Measurements from ENCODE around the gene INKA1. TPM values are rescaled to one million over a fixed set of nuclear protein-coding genes. Genes with fewer than 3 reads are reported as not detected.
A peak's percentile ranks its signal among the peaks of the same experiment; 100 is the strongest.

INKA1 gene
- total RNA-seq, 2 experiments from 2014 or later = 7.9 to 12.8 TPM

- intact Hi-C loops (cut with micrococcal nuclease; ENCODE audit: unreplicated experiment) = loop anchor here (2.0 kb wide), 1 partner anchor 62 kb away; no protein-coding TSS in a partner anchor
- H3K79me2 ChIP-seq (ENCODE audit: insufficient read depth, low read depth, low read length) = peaks cover 18% of the 10 kb centered on the region; the same call in 1 of the 2 replicates
- BruUV-seq (replicated peaks) = TSS peak; percentile 98
- H3K9me3 ChIP-seq (ENCODE audit: low read length) = no peaks in the 10 kb centered on the region
- peaks cover 21% of the 10 kb centered on the region for H3K36me3 ChIP-seq (ENCODE audit: insufficient read depth, low read length)
- no peak for DNase-seq (ENCODE audit: low spot score)
- ChIA-PET CTCF (ENCODE audit: unreplicated experiment) (interaction anchor here (0.9 kb wide), 1 partner anchor 19 kb away, joined by 5 read pairs; no protein-coding TSS in a partner anchor), POLR2A (interaction anchor here (0.7 to 1.4 kb wide), 5 partner anchors 14 to 61 kb away, joined by 3 to 6 read pairs (median 3); partner anchors contain the start of gene INKA1)
- H4K20me1 ChIP-seq (ENCODE audit: insufficient read depth, low read length) = no peaks in the 10 kb centered on the region
- peak overlapping the region; percentile 84 for H3K4me2 ChIP-seq (ENCODE audit: low read length)
- H2AFZ ChIP-seq (ENCODE audit: low read length) = peak overlapping the region; percentile 68; the same call in 1 of the 2 replicates
- no peaks in the 10 kb centered on the region for H3K9me2 ChIP-seq (ENCODE audit: insufficient read depth, low read length)
- peaks cover 32% of the 10 kb centered on the region for H3K4me1 ChIP-seq (ENCODE audit: insufficient read depth, low read length, poor library complexity, severe bottlenecking)
- TF ChIP-seq, protein P1, sequence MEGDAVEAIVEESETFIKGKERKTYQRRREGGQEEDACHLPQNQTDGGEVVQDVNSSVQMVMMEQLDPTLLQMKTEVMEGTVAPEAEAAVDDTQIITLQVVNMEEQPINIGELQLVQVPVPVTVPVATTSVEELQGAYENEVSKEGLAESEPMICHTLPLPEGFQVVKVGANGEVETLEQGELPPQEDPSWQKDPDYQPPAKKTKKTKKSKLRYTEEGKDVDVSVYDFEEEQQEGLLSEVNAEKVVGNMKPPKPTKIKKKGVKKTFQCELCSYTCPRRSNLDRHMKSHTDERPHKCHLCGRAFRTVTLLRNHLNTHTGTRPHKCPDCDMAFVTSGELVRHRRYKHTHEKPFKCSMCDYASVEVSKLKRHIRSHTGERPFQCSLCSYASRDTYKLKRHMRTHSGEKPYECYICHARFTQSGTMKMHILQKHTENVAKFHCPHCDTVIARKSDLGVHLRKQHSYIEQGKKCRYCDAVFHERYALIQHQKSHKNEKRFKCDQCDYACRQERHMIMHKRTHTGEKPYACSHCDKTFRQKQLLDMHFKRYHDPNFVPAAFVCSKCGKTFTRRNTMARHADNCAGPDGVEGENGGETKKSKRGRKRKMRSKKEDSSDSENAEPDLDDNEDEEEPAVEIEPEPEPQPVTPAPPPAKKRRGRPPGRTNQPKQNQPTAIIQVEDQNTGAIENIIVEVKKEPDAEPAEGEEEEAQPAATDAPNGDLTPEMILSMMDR (conservative IDR thresholded peaks at IDR 0.05; ENCODE audit: low read length) = no peak
- no peak for TF ChIP-seq EZH2phosphoT487 (IDR thresholded peaks at IDR 0.05; ENCODE audit: borderline replicate concordance, low read depth, low read length)
- peak overlapping the region; percentile 82 for H3K4me3 ChIP-seq (ENCODE audit: low read depth, low read length, poor library complexity, severe bottlenecking)
- H3K27ac ChIP-seq (ENCODE audit: low read depth, low read length, poor library complexity, severe bottlenecking) = no peak overlapping the region
Observed at GRCh38 chr3:49787182-49787464, 15.9 kb upstream of the INKA1 start.

GRCh38 chr3:49787536-49787935 is 15.5 kb upstream of the INKA1 start:
- Histone ChIP-seq H3K79me2 (ENCODE audit: insufficient read depth, low read depth, low read length) (peaks cover 18% of the 10 kb centered on the region; the same call in 1 of the 2 replicates), H3K36me3 (ENCODE audit: insufficient read depth, low read length) (peaks cover 17% of the 10 kb centered on the region), H3K4me2 (ENCODE audit: low read length) (peak overlapping the region; percentile 84), H3K27ac (ENCODE audit: low read depth, low read length, poor library complexity, severe bottlenecking) (no peak overlapping the region), H3K9me3 (ENCODE audit: low read length) (no peaks in the 10 kb centered on the region), H4K20me1 (ENCODE audit: insufficient read depth, low read length) (no peaks in the 10 kb centered on the region), H3K9me2 (ENCODE audit: insufficient read depth, low read length) (no peaks in the 10 kb centered on the region), H3K4me3 (ENCODE audit: low read depth, low read length, poor library complexity, severe bottlenecking) (no peak overlapping the region), H2AFZ (ENCODE audit: low read length) (peak overlapping the region; percentile 68; the same call in 1 of the 2 replicates), H3K4me1 (ENCODE audit: insufficient read depth, low read length, poor library complexity, severe bottlenecking) (peaks cover 32% of the 10 kb centered on the region)
- ChIA-PET CTCF (ENCODE audit: unreplicated experiment) (interaction anchor here (0.9 kb wide), 1 partner anchor 19 kb away, joined by 5 read pairs; no protein-coding TSS in a partner anchor), POLR2A (interaction anchor here (0.7 to 1.1 kb wide), 4 partner anchors 15 to 20 kb away, joined by 3 to 6 read pairs (median 4); partner anchors contain the start of gene INKA1)
- TF ChIP-seq EZH2phosphoT487 (IDR thresholded peaks at IDR 0.05; ENCODE audit: borderline replicate concordance, low read depth, low read length) = no peak
- TF ChIP-seq, protein P1 (conservative IDR thresholded peaks at IDR 0.05; ENCODE audit: low read length) = no peak
- intact Hi-C loops (cut with micrococcal nuclease; ENCODE audit: unreplicated experiment) = loop anchor here (2.0 kb wide), 1 partner anchor 63 kb away; no protein-coding TSS in a partner anchor
- no peak for DNase-seq (ENCODE audit: low spot score)
- no TSS peak for BruUV-seq (replicated peaks)

DNA sequence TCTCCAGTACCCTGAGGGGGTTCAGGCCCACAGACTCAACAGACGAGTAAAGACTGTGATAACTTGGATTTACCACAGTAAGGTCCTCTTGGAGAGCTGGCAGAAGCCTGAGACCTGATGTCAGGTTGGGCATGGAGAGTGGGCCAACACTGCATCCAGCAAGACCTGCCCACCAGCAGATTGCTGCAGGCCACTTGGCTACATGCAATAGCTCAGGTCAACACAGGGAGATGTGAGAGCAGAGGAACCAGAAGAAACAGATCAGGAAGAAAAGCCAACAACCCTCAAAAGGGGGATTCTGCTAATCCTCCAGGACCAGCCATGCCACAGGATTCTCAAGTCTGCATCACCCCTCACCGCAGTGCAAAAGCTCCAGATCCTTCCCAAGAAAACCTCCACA is 15.0 kb upstream of the INKA1 start:
- BruUV-seq (replicated peaks) = no TSS peak
- CTCF ChIA-PET (ENCODE audit: unreplicated experiment) = interaction anchor here (0.9 kb wide), 1 partner anchor 18 kb away, joined by 5 read pairs; no protein-coding TSS in a partner anchor

More for the DNA sequence above, 15.0 kb upstream of the INKA1 start:
- H4K20me1 ChIP-seq (ENCODE audit: insufficient read depth, low read length) = no peaks in the 10 kb centered on the region
- H3K36me3 ChIP-seq (ENCODE audit: insufficient read depth, low read length) = peaks cover 14% of the 10 kb centered on the region; the same call in 1 of the 2 replicates
- intact Hi-C loops (cut with micrococcal nuclease; ENCODE audit: unreplicated experiment) = no loop called here
- H3K4me3 ChIP-seq (ENCODE audit: low read depth, low read length, poor library complexity, severe bottlenecking) = no peak overlapping the region
- no peak overlapping the region for H3K27ac ChIP-seq (ENCODE audit: low read depth, low read length, poor library complexity, severe bottlenecking)
- POLR2A ChIA-PET = interaction anchor here (1.0 to 1.1 kb wide), 2 partner anchors 15 to 17 kb away, joined by 3 to 6 read pairs; no protein-coding TSS in a partner anchor
- TF ChIP-seq, protein P1 (conservative IDR thresholded peaks at IDR 0.05; ENCODE audit: low read length) = no peak
- TF ChIP-seq EZH2phosphoT487 (IDR thresholded peaks at IDR 0.05; ENCODE audit: borderline replicate concordance, low read depth, low read length) = no peak
- no peaks in the 10 kb centered on the region for H3K9me3 ChIP-seq (ENCODE audit: low read length)
- H3K9me2 ChIP-seq (ENCODE audit: insufficient read depth, low read length) = no peaks in the 10 kb centered on the region
- no peak overlapping the region for H2AFZ ChIP-seq (ENCODE audit: low read length)
- H3K79me2 ChIP-seq (ENCODE audit: insufficient read depth, low read depth, low read length) = peaks cover 18% of the 10 kb centered on the region; the same call in 1 of the 2 replicates
- DNase-seq (ENCODE audit: low spot score) = no peak
- peaks cover 32% of the 10 kb centered on the region for H3K4me1 ChIP-seq (ENCODE audit: insufficient read depth, low read length, poor library complexity, severe bottlenecking)
- H3K4me2 ChIP-seq (ENCODE audit: low read length) = no peak overlapping the region
